NOMO-1 (cell line): ENCODE measurements around the gene GMPR.

ENCODE experiments used
- DNase-seq, 2 experiments: peaks; one replicate each; lab custom pipeline; 2025; ENCODE audit not compliant: unreplicated experiment in 2 of 2; lab: John Stamatoyannopoulos, UW

The GMPR gene

GRCh38 chr6:16324184-16324583 is 85.8 kb downstream of the GMPR start:
- no peak for DNase-seq

- DNase-seq: no peak
Observed at GRCh38 chr6:16324606-16325225, 86.3 kb downstream of the GMPR start.

GRCh38 chr6:16326531-16326930 is 88.1 kb downstream of the GMPR start:
- DNase-seq: no peak

- no peak for DNase-seq
Observed at GRCh38 chr6:16326971-16327776, 88.8 kb downstream of the GMPR start.

- no peak for DNase-seq
Observed at GRCh38 chr6:16327777-16328325, 89.5 kb downstream of the GMPR start.

- no peak for DNase-seq
Observed at GRCh38 chr6:16329233-16329632, 90.8 kb downstream of the GMPR start.

GRCh38 chr6:16331384-16332174 is 93.2 kb downstream of the GMPR start:
- DNase-seq: peak; percentile 34 to 74

GRCh38 chr6:16332175-16332542 is 93.8 kb downstream of the GMPR start:
- peak; percentile 54 to 62 for DNase-seq

GRCh38 chr6:16333580-16333979 is 95.2 kb downstream of the GMPR start:
- DNase-seq: no peak

- peak; percentile 35 to 37 for DNase-seq
Observed at GRCh38 chr6:16334671-16335070, 96.3 kb downstream of the GMPR start.

GRCh38 chr6:16335176-16335575 is 96.8 kb downstream of the GMPR start:
- DNase-seq: no peak

- no peak for DNase-seq
Observed at GRCh38 chr6:16336056-16336818, 97.8 kb downstream of the GMPR start.

- DNase-seq: no peak
Observed at GRCh38 chr6:16336911-16337294, 98.5 kb downstream of the GMPR start.

- DNase-seq: no peak
Observed at GRCh38 chr6:16337295-16337975, 99.0 kb downstream of the GMPR start.

- no peak for DNase-seq
Observed at GRCh38 chr6:16338577-16339264, 100.3 kb downstream of the GMPR start.

GRCh38 chr6:16339265-16339587 is 100.8 kb downstream of the GMPR start:
- DNase-seq: no peak

- DNase-seq: no peak
Observed at GRCh38 chr6:16343593-16343992, 105.2 kb downstream of the GMPR start.

- peak in 1 of 2 experiments; percentile 29 for DNase-seq
Observed at GRCh38 chr6:16344756-16345155, 106.4 kb downstream of the GMPR start.
